Left colon (tissue), 2 donors: ENCODE measurements around the gene CACFD1. TPM values are rescaled to one million over a fixed set of nuclear protein-coding genes. Genes with fewer than 3 reads are reported as not detected.

Source experiments
- ATAC-seq: fragments of 200-7000 bp; cut with Tn5 transposase; one replicate; pipeline ENCODE4 v1.9.1; 2020; ENCODE audit warnings: mild to moderate bottlenecking, moderate library complexity
- DNase-seq, 2 donors: peaks; one replicate each; pipeline ENCODE4 v3.0.0-alpha.2; 2020
- intact Hi-C, 2 donors: fragments of 100-400 bp; cut with DNase I in 1 of 2; cut with micrococcal nuclease in 1 of 2; formaldehyde crosslinking; loops; one replicate each; pipeline versions ENCODE4 v1.11.2 to v1.14.0; 2022; cut with DNase I, micrococcal nuclease
- total RNA-seq, 2 donors: library from RNA; stranded (reverse); fragmentation: NEBNext Ultra II Directional; extraction: Animal tissue kit (Norgen Biotek cat#: 25700); gene quantifications; one replicate each; pipeline ENCODE4 v1.2.1, GENCODE V29; 2021
- donor health status: DM: no; HTN: no; CAD: no.
- donor health status: DM: yes; HTN: yes; CAD: no.

Gene CACFD1
- total RNA-seq, 2 donors from 2014 or later, result 66.1 to 75.4 TPM

DNA sequence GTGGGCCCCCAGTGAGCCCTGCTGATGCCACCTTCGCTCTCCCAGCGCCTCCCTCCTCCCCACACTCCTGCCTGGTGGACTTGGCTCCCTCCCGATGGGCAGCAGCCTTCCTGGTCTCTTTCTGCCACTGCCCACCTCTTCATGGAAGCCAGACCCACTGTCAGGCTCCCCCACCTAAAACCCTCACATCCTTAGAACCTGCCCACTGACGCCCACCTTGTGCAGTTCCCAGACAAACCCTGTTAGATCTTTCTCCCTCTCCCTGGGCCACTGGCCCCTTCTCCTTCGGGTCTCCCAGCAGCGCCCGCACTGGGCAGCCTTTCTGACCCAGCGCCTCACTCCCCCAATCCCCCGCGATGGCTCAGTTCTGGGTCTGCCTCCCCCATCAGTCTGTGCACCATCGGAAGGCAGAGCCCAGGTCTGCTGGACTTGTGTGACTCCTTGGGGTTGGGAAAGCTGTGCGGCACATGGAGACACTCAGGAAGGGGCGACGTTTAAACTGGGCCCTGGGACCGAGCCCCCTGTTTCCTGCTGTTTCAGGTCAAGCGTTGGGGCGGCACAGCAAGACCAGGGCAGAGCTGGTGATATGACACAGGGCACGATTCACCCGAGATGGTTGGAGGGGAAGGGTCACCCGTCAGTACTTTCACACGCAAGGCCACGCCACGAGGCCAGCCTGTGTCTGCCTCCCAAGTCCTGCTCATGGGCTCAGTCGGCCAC is 47.6 kb downstream of the CACFD1 start:
- intact Hi-C loops, result no loop called here
- ATAC-seq (no peak), DNase-seq (no peak)

DNA sequence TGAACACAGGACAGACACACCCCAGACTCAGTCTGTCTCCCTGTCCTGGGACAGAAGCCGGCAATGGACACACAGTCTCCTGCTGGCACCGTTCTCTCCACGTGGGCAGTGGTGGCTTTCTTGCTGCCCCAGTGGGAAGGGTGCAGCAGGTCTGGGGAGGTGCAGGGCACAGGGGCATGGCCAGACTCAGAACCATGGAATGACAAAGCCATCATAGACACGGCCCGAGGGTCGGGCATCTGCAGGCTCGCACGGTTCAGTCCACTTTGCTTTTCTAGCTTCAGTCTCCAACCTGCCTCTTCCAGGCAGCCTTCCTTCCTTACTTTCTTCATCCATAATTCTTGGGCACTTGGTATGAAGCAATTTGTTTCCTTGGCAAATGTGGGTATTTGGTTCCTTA is 48.3 kb downstream of the CACFD1 start:
- intact Hi-C loops, result no loop called here
- ATAC-seq (no peak), DNase-seq (no peak)

GRCh38 chr9:133509179-133510083 is 49.7 kb downstream of the CACFD1 start:
- peak; percentile 83 for ATAC-seq
- intact Hi-C loops, result no loop called here
- DNase-seq, result peak in 1 of 2 donors; percentile 49

DNA sequence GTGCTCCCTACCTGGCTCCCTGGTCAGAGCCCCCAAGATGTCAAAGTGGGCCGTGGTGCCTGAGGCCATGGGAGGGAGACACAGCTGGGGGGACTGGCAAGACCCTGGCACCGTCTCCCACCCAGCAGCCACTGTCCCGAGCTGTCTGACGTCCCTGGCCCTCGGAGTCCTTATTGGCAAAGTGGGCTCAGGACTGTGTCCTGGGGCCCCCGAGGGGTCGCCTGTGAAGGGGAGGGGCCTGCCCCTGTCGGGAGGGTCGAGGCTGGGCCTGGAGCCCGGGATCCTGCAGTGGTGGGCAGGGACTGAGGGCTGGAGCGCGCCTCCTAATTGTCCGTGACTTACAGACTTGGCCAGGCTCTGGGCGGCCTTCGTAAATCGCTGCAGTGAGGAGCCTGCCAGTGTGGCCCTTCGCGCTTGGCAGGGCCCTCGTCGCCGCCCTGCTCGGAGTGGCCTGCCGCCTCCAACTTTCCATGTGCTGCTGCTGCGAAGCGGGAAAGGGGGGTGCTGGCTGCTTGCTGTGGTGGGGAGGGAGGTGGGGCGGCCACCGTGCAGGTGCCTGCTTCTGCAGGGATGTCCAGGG is 51.2 kb downstream of the CACFD1 start:
- ATAC-seq, result no peak
- no peak for DNase-seq
- intact Hi-C loops, result no loop called here

GRCh38 chr9:133511607-133512006 is 51.8 kb downstream of the CACFD1 start:
- ATAC-seq, result no peak
- intact Hi-C loops, result no loop called here

GRCh38 chr9:133512253-133513213 is 52.8 kb downstream of the CACFD1 start:
- intact Hi-C loops, result no loop called here
- no peak for DNase-seq
- no peak for ATAC-seq

More at GRCh38 chr9:133511607-133512006, 51.8 kb downstream of the CACFD1 start:
- DNase-seq, result no peak

- DNase-seq (no peak), ATAC-seq (no peak)
- intact Hi-C loops, result no loop called here
Observed at GRCh38 chr9:133513214-133514100, 53.7 kb downstream of the CACFD1 start.

DNA sequence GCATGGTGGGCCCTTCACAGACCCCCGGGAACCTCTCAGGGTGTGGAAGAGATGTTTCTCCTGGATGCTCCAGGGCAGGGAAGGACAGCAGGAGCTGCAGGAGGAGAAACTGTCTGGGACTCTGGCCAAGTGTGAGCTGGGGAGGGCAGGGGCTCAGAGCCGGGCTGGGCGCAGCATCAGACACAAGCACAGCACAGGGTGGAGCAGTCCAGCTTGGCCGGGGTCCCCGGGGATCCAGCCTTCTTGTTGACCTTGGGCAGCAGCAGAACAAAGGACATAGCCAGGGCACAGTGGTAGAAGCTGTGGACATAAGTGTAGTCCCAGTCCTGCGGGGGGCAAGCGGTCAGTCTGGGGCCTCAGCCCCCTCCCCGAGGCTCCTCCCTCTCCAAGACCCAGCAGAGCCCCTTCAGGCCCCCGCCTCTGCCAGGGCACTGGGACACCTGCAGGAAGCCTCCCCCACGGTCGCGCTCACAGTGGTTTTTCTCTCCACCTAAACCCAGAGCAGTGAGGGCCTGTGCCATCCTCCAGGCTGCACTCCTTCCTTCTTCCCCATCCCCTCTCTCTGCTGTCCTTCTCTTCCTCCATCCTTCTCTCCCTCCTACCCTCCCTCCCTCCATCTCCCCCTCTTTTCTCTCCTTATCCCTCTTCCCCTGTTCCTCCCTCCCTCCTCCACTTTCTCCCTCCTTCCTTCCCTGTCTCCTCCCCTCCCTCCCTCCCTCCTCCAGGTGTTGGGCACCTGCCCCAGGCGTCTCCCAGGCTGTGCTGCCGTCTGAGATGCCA is 54.9 kb downstream of the CACFD1 start:
- ATAC-seq (no peak), DNase-seq (no peak)
- intact Hi-C loops, result no loop called here

GRCh38 chr9:133515240-133515610 is 55.4 kb downstream of the CACFD1 start:
- no peak for DNase-seq
- no peak for ATAC-seq
- intact Hi-C loops, result no loop called here

GRCh38 chr9:133515615-133516255 is 56.0 kb downstream of the CACFD1 start:
- intact Hi-C loops, result no loop called here
- no peak for DNase-seq

DNA sequence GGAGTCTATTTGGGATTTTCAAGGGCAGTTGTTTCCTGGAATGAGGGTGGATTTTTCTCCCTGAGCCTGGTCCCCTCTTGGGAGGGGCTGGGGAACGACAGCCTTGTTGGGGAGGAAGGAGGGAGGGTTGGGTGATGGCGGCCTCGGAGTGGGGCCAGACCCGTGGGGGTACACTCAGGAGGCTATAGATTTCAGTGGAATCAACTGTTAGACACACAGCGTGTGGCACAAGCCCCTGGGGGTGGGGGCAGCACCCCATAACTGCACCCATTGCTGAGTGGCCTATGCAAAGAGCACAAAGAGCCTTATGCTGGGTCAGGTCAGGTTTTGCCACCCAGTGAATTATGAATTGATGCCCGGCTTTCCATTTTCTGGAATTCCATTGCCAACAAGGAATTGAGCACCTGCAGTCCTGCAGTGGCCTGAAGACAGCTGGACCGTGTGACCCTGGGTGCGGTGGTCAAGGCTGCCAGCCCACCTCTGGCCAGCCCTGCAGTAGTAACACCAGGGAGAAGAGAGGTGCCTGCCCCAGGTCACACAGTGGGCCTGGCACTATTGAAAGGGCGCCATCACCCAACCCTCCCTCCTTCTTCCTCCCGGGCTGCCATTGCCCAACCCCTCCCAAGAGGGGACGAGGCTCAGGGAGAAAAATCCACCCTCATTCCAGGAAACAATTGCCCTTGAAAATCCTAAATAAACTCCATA is 56.6 kb downstream of the CACFD1 start:
- intact Hi-C loops, result no loop called here
- ATAC-seq, result no peak
- no peak for DNase-seq

More at GRCh38 chr9:133515615-133516255, 56.0 kb downstream of the CACFD1 start:
- no peak for ATAC-seq

DNA sequence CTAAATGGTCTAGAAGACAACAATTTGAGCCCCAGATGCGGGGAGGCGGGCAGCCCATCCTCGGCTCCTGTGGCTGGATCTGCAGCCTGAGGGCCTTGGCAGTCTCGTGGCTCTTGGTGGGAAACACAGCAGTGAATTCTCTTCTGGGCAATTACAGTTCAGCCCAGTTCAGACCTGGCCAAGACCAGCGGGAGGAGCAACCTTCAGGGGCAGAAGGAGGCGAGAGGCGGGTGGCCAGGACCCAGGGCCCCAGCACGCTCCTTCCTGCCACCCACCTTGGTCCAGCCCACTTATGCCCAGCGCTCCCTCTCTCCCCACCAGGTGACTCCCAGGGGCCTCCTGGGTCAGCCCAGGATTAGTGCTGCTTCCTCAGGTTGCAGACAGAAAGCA is 57.2 kb downstream of the CACFD1 start:
- intact Hi-C loops, result no loop called here
- DNase-seq, result no peak
- ATAC-seq, result no peak

- ATAC-seq, result no peak
- DNase-seq, result no peak
- intact Hi-C loops, result no loop called here
Observed at GRCh38 chr9:133517711-133518110, 57.9 kb downstream of the CACFD1 start.

GRCh38 chr9:133518200-133518599 is 58.4 kb downstream of the CACFD1 start:
- ATAC-seq, result no peak
- no peak for DNase-seq
- intact Hi-C loops, result no loop called here

DNA sequence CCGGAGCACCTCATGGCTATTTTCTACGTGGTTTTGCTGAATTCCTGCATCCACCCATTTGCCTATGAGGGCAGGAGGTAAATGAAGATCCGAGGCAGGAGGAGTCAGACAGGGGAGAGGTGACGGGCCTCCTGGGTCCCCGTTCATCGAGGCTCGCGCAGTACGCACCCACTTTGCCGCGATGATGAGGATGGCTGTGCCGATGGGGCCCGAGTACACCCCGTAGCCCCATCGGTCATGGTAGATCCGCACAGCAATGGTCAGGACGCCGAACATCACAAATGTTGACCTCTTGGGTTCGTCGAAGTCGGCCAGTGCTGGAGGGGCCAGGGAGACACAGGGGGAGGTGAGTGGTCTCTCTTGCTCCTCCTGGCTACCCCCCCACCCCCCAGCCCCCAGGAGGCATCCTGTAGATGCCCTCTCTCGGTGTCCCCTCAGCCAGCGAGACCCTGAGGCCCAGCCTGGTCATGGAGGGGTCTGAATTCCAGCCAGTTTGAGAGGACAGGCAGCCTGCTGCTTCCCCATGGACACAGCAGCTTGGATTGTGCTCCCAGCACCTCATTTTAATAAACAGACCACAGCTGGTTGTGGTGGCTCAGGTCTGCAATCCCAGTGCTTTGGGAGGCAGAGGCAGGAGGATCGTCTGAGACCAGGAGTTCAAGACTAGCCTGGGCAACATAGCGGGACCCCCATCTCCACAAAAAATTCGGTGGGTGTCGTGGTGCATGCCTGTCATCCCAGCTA is 59.1 kb downstream of the CACFD1 start:
- no peak for DNase-seq
- no peak for ATAC-seq
- intact Hi-C loops, result no loop called here
